Peyer's patch (tissue), 4 donors: ENCODE results near the gene ACP2. TPM values are rescaled to one million over a fixed set of nuclear protein-coding genes. Genes with fewer than 3 reads are reported as not detected.
A peak's percentile ranks its signal among the peaks of the same experiment; 100 is the strongest.

Experiments used
- DNase-seq, 3 donors: peaks; one replicate each; pipeline ENCODE4 v3.0.0-alpha.2; 2017 to 2019
- H3K27ac ChIP-seq, 4 donors: fragments of 200-600 bp; sonication (generic); one replicate each; pipeline ENCODE4 v1.5.1; 2016 to 2019
- H3K27me3 ChIP-seq, 2 donors: fragments of 200-600 bp; sonication (generic); one replicate each; pipeline ENCODE4 v1.5.1; 2019
- H3K36me3 ChIP-seq, 3 donors: fragments of 200-600 bp; sonication (generic); one replicate each; pipeline ENCODE4 v1.5.1; 2016 to 2019
- H3K4me1 ChIP-seq, 4 donors: fragments of 200-600 bp; sonication (generic); one replicate each; pipeline ENCODE4 v1.5.1; 2016 to 2019
- H3K4me3 ChIP-seq, 4 donors: fragments of 200-600 bp; sonication (generic); 1 replicate in 3 of 4; 2 replicates in 1 of 4; pipeline ENCODE4 v1.5.1; 2016 to 2019; ENCODE audit warnings: mild to moderate bottlenecking in 1 of 4
- H3K9me3 ChIP-seq, 4 donors: fragments of 200-600 bp; sonication (generic); one replicate each; pipeline ENCODE4 v1.5.1; 2016 to 2019; ENCODE audit warnings: mild to moderate bottlenecking in 1 of 4
- POLR2A ChIP-seq, 2 donors: fragments of 450-650 bp; IDR thresholded peaks; one replicate each; pipeline ENCODE4 v1.5.1; 2017; ENCODE audit warnings: antibody characterized with exemption in 2 of 2, mild to moderate bottlenecking in 2 of 2, moderate library complexity in 2 of 2
- total RNA-seq, 4 donors: library from RNA; depleted of rRNA; stranded (reverse); fragments of >200 nt; gene quantifications; one replicate each; pipeline ENCODE4 v1.1.0, GENCODE V29; 2016
- TF ChIP-seq, protein P1 (sequence below), 6 experiments: fragments of 450-650 bp in 4 of 6; fragments of 200-600 bp in 2 of 6; sonication (generic) in 1 of 6; IDR thresholded peaks; one replicate each; pipeline ENCODE4 v1.5.1; 2017 to 2019; ENCODE audit warnings: antibody characterized with exemption in 6 of 6, mild to moderate bottlenecking in 3 of 6, moderate library complexity in 1 of 6

Gene ACP2
- total RNA-seq, 4 donors from 2014 or later = 30.5 to 131 (median 112) TPM

DNA sequence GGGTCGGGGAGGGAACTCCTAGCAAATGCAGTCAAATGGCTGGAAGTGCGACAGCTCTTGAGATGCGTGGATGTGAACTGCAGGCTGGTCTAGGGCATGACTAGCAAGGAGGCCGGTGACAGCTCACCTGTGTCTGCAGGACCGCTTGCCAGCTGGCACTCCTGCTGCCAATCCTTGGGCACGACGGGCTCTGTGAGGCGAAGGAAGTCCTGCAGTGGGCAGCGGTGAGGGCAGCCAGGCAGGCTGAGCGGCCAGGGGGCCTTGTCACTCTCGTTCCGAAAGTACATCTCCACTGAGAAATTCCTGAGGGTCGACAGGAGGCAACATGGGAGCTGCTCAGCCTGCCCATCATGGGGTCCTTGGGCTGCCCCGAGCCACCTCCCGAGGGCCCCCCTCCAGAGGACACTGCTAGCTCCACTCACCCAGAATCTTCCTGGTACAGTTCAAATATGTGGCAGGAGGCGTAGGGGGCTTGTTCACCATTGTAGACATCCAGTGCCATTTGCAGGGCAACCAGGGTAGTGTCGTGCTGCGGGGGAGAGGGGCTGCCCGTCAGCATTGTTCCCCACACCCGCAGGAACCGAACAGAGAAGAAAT lies 5.9 kb downstream of the ACP2 start:
- H3K27ac ChIP-seq = no peak overlapping the region
- DNase-seq = no peak
- peaks cover 0 to 87% (median 0%) of the 10 kb centered on the region in 3 donors for H3K36me3 ChIP-seq
- H3K4me1 ChIP-seq = peaks cover 0 to 10% (median 2%) of the 10 kb centered on the region in 4 donors
- no peaks in the 10 kb centered on the region for H3K9me3 ChIP-seq
- TF ChIP-seq, protein P1, sequence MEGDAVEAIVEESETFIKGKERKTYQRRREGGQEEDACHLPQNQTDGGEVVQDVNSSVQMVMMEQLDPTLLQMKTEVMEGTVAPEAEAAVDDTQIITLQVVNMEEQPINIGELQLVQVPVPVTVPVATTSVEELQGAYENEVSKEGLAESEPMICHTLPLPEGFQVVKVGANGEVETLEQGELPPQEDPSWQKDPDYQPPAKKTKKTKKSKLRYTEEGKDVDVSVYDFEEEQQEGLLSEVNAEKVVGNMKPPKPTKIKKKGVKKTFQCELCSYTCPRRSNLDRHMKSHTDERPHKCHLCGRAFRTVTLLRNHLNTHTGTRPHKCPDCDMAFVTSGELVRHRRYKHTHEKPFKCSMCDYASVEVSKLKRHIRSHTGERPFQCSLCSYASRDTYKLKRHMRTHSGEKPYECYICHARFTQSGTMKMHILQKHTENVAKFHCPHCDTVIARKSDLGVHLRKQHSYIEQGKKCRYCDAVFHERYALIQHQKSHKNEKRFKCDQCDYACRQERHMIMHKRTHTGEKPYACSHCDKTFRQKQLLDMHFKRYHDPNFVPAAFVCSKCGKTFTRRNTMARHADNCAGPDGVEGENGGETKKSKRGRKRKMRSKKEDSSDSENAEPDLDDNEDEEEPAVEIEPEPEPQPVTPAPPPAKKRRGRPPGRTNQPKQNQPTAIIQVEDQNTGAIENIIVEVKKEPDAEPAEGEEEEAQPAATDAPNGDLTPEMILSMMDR (IDR thresholded peaks at IDR 0.05) = no peak
- no peak for TF ChIP-seq POLR2A (IDR thresholded peaks at IDR 0.05)
- H3K4me3 ChIP-seq = no peak overlapping the region
- H3K27me3 ChIP-seq = no peaks in the 10 kb centered on the region

DNA sequence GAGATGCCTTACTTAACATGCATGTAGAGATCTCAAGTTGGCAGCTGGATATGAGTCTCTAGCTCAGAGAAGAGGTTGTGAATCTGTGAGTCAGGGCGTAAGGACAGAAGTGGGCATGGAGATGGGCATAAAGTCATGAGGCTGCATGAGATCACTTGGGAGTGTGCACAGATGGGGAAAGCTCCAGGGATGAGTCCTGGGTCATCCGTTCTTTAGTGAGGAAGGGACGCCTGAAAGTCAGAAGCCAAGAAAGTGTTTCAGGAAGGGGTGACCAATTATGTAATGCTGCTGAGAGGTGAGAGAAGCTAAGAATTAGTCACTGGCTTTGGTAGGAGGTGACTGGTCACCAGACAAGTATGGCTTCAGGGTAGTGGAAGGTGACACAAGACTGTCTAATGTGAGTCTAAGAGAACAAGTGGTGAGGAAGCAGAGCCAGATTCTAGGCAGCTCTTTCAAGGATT lies 6.7 kb downstream of the ACP2 start:
- no peak for TF ChIP-seq POLR2A (IDR thresholded peaks at IDR 0.05)
- TF ChIP-seq, protein P1 (IDR thresholded peaks at IDR 0.05) = no peak
- Histone ChIP-seq H3K36me3 (peaks cover 0 to 83% (median 0%) of the 10 kb centered on the region in 3 donors), H3K27ac (no peak overlapping the region), H3K4me3 (no peak overlapping the region), H3K27me3 (no peaks in the 10 kb centered on the region), H3K4me1 (peaks cover 0 to 2% (median 0%) of the 10 kb centered on the region in 4 donors), H3K9me3 (no peaks in the 10 kb centered on the region)
- DNase-seq = no peak

DNA sequence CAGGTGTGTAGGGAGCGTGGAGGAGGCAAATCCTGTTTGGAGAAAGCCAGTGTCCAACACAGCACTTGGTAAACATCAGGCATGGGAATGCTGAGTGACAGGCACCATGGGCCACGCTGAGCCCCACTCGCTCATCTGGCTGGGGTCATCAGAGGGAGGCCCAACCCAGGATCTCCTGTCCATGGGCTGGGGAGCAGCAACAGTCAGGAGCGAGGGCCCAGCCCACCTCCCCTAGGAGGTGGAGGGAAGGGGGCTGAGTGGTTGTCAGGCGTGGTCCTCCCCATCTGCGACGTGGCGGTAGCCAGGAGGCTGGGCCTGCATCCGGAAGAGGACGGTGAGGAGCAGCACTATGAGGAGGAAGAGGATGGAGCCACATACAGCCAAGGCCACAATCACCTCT lies 8.8 kb downstream of the ACP2 start:
- Histone ChIP-seq H3K27me3 (no peaks in the 10 kb centered on the region), H3K36me3 (peaks cover 0 to 69% (median 0%) of the 10 kb centered on the region in 3 donors), H3K9me3 (no peaks in the 10 kb centered on the region), H3K4me1 (no peaks in the 10 kb centered on the region), H3K4me3 (no peak overlapping the region), H3K27ac (no peak overlapping the region)
- DNase-seq = no peak
- TF ChIP-seq, protein P1 (IDR thresholded peaks at IDR 0.05) = no peak
- no peak for TF ChIP-seq POLR2A (IDR thresholded peaks at IDR 0.05)

DNA sequence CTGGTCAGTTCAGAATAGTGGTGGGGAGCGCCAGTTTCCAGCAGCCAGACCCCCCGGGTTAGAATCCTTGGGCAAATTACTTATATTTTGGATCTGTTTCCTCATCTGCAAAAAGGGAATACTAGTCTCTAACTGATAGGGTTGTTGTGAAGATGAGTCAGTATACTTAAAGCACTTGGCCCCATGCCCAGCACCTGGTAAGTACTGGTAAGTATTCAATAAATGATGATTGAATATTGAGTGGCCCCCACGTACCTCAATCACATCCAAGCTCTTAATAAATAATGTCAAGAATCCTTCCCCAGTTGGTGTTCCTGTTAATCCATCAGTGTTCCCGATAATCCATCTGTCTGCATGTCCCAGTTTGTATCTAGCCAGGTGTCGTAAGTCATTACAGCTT lies 12.1 kb downstream of the ACP2 start:
- TF ChIP-seq, protein P1 (IDR thresholded peaks at IDR 0.05) = no peak
- no peak for TF ChIP-seq POLR2A (IDR thresholded peaks at IDR 0.05)
- no peak for DNase-seq
- no peak overlapping the region for H3K4me3 ChIP-seq
- H3K27ac ChIP-seq = no peak overlapping the region
- peaks cover 0 to 9% (median 0%) of the 10 kb centered on the region in 4 donors for H3K4me1 ChIP-seq
- no peaks in the 10 kb centered on the region for H3K9me3 ChIP-seq
- H3K36me3 ChIP-seq = peaks cover 0 to 42% (median 0%) of the 10 kb centered on the region in 3 donors
- H3K27me3 ChIP-seq = no peaks in the 10 kb centered on the region

DNA sequence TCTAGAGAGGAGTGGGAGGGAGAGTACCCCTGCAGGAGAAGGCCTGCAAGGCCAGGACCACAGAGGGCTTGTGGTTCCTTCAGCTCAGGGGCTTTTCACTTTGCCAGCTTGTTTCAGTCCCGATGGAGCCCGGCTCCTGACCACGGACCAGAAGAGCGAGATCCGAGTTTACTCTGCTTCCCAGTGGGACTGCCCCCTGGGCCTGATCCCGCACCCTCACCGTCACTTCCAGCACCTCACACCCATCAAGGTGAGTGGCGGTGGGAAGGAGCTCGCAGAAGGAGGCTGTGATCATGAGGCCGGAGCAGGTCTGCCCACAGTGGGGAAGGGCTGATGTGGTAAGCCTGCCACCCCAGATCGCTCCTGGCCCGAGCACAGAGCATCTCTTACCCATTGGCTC lies 13.5 kb downstream of the ACP2 start:
- no peak for TF ChIP-seq POLR2A (IDR thresholded peaks at IDR 0.05)
- TF ChIP-seq, protein P1 (IDR thresholded peaks at IDR 0.05) = no peak
- no peaks in the 10 kb centered on the region for H3K9me3 ChIP-seq
- H3K4me1 ChIP-seq = peaks cover 0 to 9% (median 0%) of the 10 kb centered on the region in 4 donors
- H3K36me3 ChIP-seq = peaks cover 0 to 29% (median 0%) of the 10 kb centered on the region in 3 donors
- no peaks in the 10 kb centered on the region for H3K27me3 ChIP-seq
- DNase-seq = no peak
- peak overlapping the region in 1 of 4 donors; percentile 10 for H3K27ac ChIP-seq
- H3K4me3 ChIP-seq = no peak overlapping the region
